Naive thymus-derived CD4-positive, alpha-beta T cell (primary cell): ENCODE data around the gene G6PC2. TPM values are rescaled to one million over a fixed set of nuclear protein-coding genes. Genes with fewer than 3 reads are reported as not detected.

Experiments used
- ATAC-seq: fragments of 150-1000 bp; cut with Tn5 transposase; 2 replicates; pipeline ENCODE4 v1.10.0; 2021; ENCODE audit warnings: mild to moderate bottlenecking, moderate library complexity
- CTCF ChIA-PET: fragments of 350-600 bp; sonication (Branson Sonifier 250); formaldehyde crosslinking; loops from one replicate; lab custom pipeline; 2021; ENCODE audit warnings: antibody characterized with exemption; lab: Charles Lee
- POLR2A ChIA-PET: fragments of 350-600 bp; sonication (Branson Sonifier 250); formaldehyde crosslinking; loops from one replicate; lab custom pipeline; 2021; ENCODE audit warnings: antibody characterized with exemption, inconsistent platforms; lab: Charles Lee
- DNase-seq, 9 donors: peaks; one replicate each; pipeline versions ENCODE4 v3.0.0 to v3.0.0-alpha.2; 2020 to 2022; ENCODE audit warnings: mixed read lengths in 1 of 9
- H3K27ac ChIP-seq: one replicate; pipeline ENCODE4 v1.7.0; 2013; ENCODE audit warnings: mild to moderate bottlenecking, low read depth, low read length, moderate library complexity
- H3K27me3 ChIP-seq, 2 donors: one replicate each; pipeline ENCODE4 v1.7.0; 2013; ENCODE audit warnings: low read length in 2 of 2, mild to moderate bottlenecking in 2 of 2, moderate library complexity in 2 of 2; ENCODE audit not compliant: control insufficient read depth in 2 of 2, insufficient read depth in 2 of 2
- H3K36me3 ChIP-seq, 3 experiments: 1 replicate in 2 of 3; 2 replicates in 1 of 3; pipeline ENCODE4 v1.7.0; 2013; ENCODE audit warnings: low read length in 3 of 3, mild to moderate bottlenecking in 3 of 3, moderate library complexity in 1 of 3; ENCODE audit not compliant: insufficient read depth in 3 of 3, control insufficient read depth in 2 of 3
- H3K4me1 ChIP-seq, 2 donors: one replicate each; pipeline ENCODE4 v1.7.0; 2013; ENCODE audit warnings: low read length in 2 of 2, mild to moderate bottlenecking in 2 of 2, moderate library complexity in 1 of 2; ENCODE audit not compliant: control insufficient read depth in 2 of 2, insufficient read depth in 2 of 2
- H3K4me3 ChIP-seq: 2 replicates; pipeline ENCODE4 v1.7.0; 2013; ENCODE audit warnings: mild to moderate bottlenecking, low read length
- H3K9me3 ChIP-seq, 3 experiments: 1 replicate in 2 of 3; 2 replicates in 1 of 3; pipeline ENCODE4 v1.7.0; 2013; ENCODE audit warnings: low read length in 3 of 3; ENCODE audit not compliant: control insufficient read depth in 2 of 3
- H3K27ac Mint-ChIP-seq, 9 donors: one replicate each; pipeline ENCODE4 v1.8.0; 2020 to 2022; ENCODE audit warnings: mixed read lengths in 9 of 9, mild to moderate bottlenecking in 8 of 9, moderate library complexity in 5 of 9, inconsistent platforms in 2 of 9
- H3K27me3 Mint-ChIP-seq, 5 donors: one replicate each; pipeline ENCODE4 v1.8.0; 2021 to 2022; ENCODE audit warnings: mixed read lengths in 5 of 5, mild to moderate bottlenecking in 1 of 5
- H3K36me3 Mint-ChIP-seq, 5 donors: one replicate each; pipeline ENCODE4 v1.8.0; 2020 to 2022; ENCODE audit warnings: mixed read lengths in 5 of 5, mild to moderate bottlenecking in 3 of 5, inconsistent platforms in 1 of 5
- H3K4me1 Mint-ChIP-seq, 7 donors: one replicate each; pipeline ENCODE4 v1.8.0; 2020 to 2022; ENCODE audit warnings: mixed read lengths in 7 of 7, mild to moderate bottlenecking in 3 of 7, inconsistent platforms in 1 of 7
- H3K4me3 Mint-ChIP-seq, 10 donors: one replicate each; pipeline ENCODE4 v1.8.0; 2020 to 2022; ENCODE audit warnings: mild to moderate bottlenecking in 10 of 10, mixed read lengths in 10 of 10, moderate library complexity in 6 of 10, inconsistent platforms in 2 of 10
- H3K9me3 Mint-ChIP-seq, 11 donors: one replicate each; pipeline ENCODE4 v1.8.0; 2020 to 2022; ENCODE audit warnings: mixed read lengths in 11 of 11, mild to moderate bottlenecking in 4 of 11, inconsistent platforms in 1 of 11, moderate library complexity in 1 of 11
- intact Hi-C, 2 donors: fragments of 100-400 bp; cut with micrococcal nuclease; formaldehyde crosslinking; loops; one replicate each; pipeline ENCODE4 v1.15.1; 2023
- polyA plus RNA-seq, 2 donors: library from polyadenylated mRNA; unstranded; fragments of 300-500 nt; fragmentation: Illumina TruSeq; gene quantifications; one replicate each; pipeline ENCODE4 v1.2.3, GENCODE V29; 2021
- total RNA-seq, 6 experiments: library from RNA in 5 of 6; stranded (reverse) in 5 of 6; gene quantifications; 1 replicate in 5 of 6; 2 replicates in 1 of 6; pipeline ENCODE4 v1.2.3 and lab custom pipeline; 2021 to 2026

The G6PC2 gene
- total and polyA plus RNA-seq, 7 experiments from 2014 or later = not detected

DNA sequence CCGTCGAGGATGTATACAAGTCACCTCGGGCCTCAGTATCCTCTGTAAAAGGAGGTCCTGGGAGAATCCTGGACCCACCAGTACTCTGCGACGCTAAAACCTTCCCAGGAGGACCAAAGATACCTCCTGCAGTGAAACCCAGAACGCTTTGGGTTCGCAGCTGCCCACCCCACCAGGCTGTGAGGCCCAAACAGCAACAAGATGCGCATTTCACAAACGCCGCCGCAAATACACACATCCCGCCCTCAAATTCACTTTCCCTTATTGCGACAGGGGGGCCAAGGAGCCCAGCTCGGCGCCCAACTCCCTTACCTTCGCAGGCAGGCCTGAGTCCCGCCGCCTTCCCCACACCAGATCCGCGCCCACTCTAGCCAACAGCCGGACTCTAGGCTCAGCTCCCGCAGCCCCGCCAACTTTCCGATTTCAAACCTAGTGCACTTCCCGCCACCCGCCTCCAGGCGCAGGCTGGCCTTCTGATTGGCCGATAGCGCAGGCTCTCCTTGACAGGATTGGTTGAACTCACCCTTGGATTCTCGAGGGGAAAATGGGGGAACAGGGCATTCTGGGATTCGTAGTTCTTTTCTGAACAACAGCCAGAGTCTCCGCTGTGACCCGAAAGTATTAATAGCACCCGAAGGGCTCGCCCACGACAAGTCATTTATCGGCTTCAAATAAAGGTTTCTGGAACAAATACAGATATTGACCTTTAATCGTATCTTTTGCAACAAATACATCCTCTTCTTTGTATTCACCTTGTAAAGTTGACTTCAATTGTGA lies 10.9 kb upstream of the G6PC2 start, which contains the start of gene SPC25:
TSS of gene SPC25 (minus strand) at position 425 of the 777 bp plus-strand sequence. CDS start 911 bp downstream, outside the sequence.
- Histone ChIP-seq H3K27ac (no peak within 1 kb of the TSS), H3K9me3 (no peaks in the 10 kb centered on the region), H3K27me3 (no peaks in the 10 kb centered on the region), H3K4me3 (peak within 1 kb of the TSS; percentile 67), H3K4me1 (peaks cover 0 to 4% of the 10 kb centered on the region in 2 donors), H3K36me3 (no peaks in the 10 kb centered on the region)
- Mint-ChIP-seq H3K27me3 (peaks cover 0 to 36% (median 7%) of the 10 kb centered on the region in 5 donors), H3K9me3 (no peaks in the 10 kb centered on the region), H3K4me3 (peak within 1 kb of the TSS; percentile 80 to 99 (median 94)), H3K36me3 (peaks cover 0 to 17% (median 0%) of the 10 kb centered on the region in 5 donors), H3K27ac (peak within 1 kb of the TSS in 7 of 9 donors; percentile 2 to 96 (median 29)), H3K4me1 (peaks cover 0 to 27% (median 9%) of the 10 kb centered on the region in 7 donors)
- ChIA-PET CTCF (no interaction called here), POLR2A (no interaction called here)
- DNase-seq (peak; percentile 71 to 88 (median 84)), ATAC-seq (peak; percentile 99)
- intact Hi-C loops = loop anchor here (2.0 to 5.0 kb wide), 6 partner anchors 433 to 1037 kb away; partner anchors contain the start of genes CERS6 (in 1 of the 2), FASTKD1 (in 1 of the 2), PPIG (in 1 of the 2) and STK39 (in 1 of the 2)

DNA sequence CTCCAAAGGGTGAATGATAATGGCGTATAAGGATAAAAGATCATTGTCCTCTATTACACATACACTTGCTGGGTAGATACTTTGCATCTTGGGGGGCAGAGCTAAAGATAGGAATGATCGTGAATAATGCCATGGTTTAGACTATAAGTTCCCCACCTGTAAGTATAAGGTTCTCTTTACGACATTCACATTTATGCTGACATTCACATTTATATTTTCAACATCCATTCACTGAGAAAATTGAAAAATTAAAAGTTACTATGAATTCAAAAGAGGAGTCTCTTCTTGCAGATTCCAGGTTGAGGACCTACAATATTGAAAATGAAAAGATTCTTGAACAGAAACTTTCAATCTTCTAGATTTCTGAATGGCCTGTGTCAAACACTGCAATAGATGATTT lies 8.8 kb upstream of the G6PC2 start:
- CTCF ChIA-PET = no interaction called here
- no peak overlapping the region for H3K27ac Mint-ChIP-seq
- DNase-seq = no peak

GRCh38 chr2:168894101-168894500 lies 7.0 kb upstream of the G6PC2 start:
- no peak overlapping the region for H3K4me3 Mint-ChIP-seq

More for the DNA sequence above, 8.8 kb upstream of the G6PC2 start:
- no peaks in the 10 kb centered on the region for H3K27me3 ChIP-seq
- ATAC-seq = no peak
- H3K9me3 ChIP-seq = no peaks in the 10 kb centered on the region
- peaks cover 0 to 21% (median 9%) of the 10 kb centered on the region in 7 donors for H3K4me1 Mint-ChIP-seq
- H3K4me3 Mint-ChIP-seq = no peak overlapping the region
- H3K9me3 Mint-ChIP-seq = no peaks in the 10 kb centered on the region
- POLR2A ChIA-PET = no interaction called here
- H3K36me3 ChIP-seq = no peaks in the 10 kb centered on the region
- H3K27me3 Mint-ChIP-seq = peaks cover 0 to 50% (median 7%) of the 10 kb centered on the region in 5 donors
- H3K36me3 Mint-ChIP-seq = peaks cover 0 to 7% (median 0%) of the 10 kb centered on the region in 5 donors
- no peak overlapping the region for H3K4me3 ChIP-seq
- no peak overlapping the region for H3K27ac ChIP-seq
- H3K4me1 ChIP-seq = peaks cover 0 to 4% of the 10 kb centered on the region in 2 donors
- intact Hi-C loops = loop anchor here (5.0 kb wide), 4 partner anchors 435 to 1035 kb away; partner anchors contain the start of genes CERS6 (in 1 of the 2), FASTKD1 (in 1 of the 2) and PPIG (in 1 of the 2)

DNA sequence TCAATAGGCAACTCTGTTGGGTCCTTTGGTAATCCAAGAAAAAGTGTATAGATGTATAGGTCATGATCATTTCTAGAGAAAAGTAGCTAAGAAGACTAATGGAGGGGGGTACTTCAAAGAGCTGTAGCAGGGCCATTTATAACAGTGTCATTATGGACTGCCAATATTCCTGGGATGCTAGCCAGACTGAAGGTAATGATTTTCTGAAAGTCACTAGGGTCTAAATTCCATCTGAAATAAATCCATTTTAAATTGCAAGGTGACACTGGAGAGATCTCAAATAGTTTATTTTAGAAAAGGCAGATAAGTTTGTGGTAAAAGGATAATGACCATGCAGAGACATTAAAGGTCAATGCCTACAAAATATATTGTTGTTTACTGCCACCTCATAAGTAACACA lies 6.4 kb upstream of the G6PC2 start:
- H3K27me3 Mint-ChIP-seq = peaks cover 0 to 55% (median 7%) of the 10 kb centered on the region in 5 donors
- CTCF ChIA-PET = interaction anchor here (0.7 kb wide), 1 partner anchor 67 kb away, joined by 3 read pairs; no protein-coding TSS in a partner anchor
- ATAC-seq (no peak), DNase-seq (no peak)
- Histone ChIP-seq H3K36me3 (no peaks in the 10 kb centered on the region), H3K4me1 (peaks cover 0 to 4% of the 10 kb centered on the region in 2 donors), H3K27ac (no peak overlapping the region), H3K9me3 (no peaks in the 10 kb centered on the region), H3K27me3 (no peaks in the 10 kb centered on the region), H3K4me3 (no peak overlapping the region)
- peaks cover 0 to 2% (median 0%) of the 10 kb centered on the region in 5 donors for H3K36me3 Mint-ChIP-seq
- H3K4me3 Mint-ChIP-seq = no peak overlapping the region
- H3K27ac Mint-ChIP-seq = no peak overlapping the region
- H3K4me1 Mint-ChIP-seq = peaks cover 0 to 10% (median 9%) of the 10 kb centered on the region in 7 donors
- no peaks in the 10 kb centered on the region for H3K9me3 Mint-ChIP-seq
- intact Hi-C loops = loop anchor here (5.0 kb wide), 4 partner anchors 437 to 1033 kb away; partner anchors contain the start of genes CERS6 (in 1 of the 2), FASTKD1 (in 1 of the 2) and PPIG (in 1 of the 2)
- POLR2A ChIA-PET = no interaction called here

More at GRCh38 chr2:168894101-168894500, 7.0 kb upstream of the G6PC2 start:
- POLR2A ChIA-PET = no interaction called here
- CTCF ChIA-PET = interaction anchor here (0.7 kb wide), 1 partner anchor 68 kb away, joined by 3 read pairs; no protein-coding TSS in a partner anchor
- peaks cover 0 to 4% of the 10 kb centered on the region in 2 donors for H3K4me1 ChIP-seq
- peaks cover 0 to 2% (median 0%) of the 10 kb centered on the region in 5 donors for H3K36me3 Mint-ChIP-seq
- no peak overlapping the region for H3K27ac Mint-ChIP-seq
- no peak overlapping the region for H3K27ac ChIP-seq
- peaks cover 0 to 16% (median 9%) of the 10 kb centered on the region in 7 donors for H3K4me1 Mint-ChIP-seq
- no peak for DNase-seq
- no peaks in the 10 kb centered on the region for H3K27me3 ChIP-seq
- H3K4me3 ChIP-seq = no peak overlapping the region
- H3K36me3 ChIP-seq = no peaks in the 10 kb centered on the region
- no peaks in the 10 kb centered on the region for H3K9me3 ChIP-seq
- H3K27me3 Mint-ChIP-seq = peaks cover 0 to 52% (median 7%) of the 10 kb centered on the region in 5 donors
- ATAC-seq = no peak
- no peaks in the 10 kb centered on the region for H3K9me3 Mint-ChIP-seq
- intact Hi-C loops = loop anchor here (5.0 kb wide), 4 partner anchors 437 to 1033 kb away; partner anchors contain the start of genes CERS6 (in 1 of the 2), FASTKD1 (in 1 of the 2) and PPIG (in 1 of the 2)

DNA sequence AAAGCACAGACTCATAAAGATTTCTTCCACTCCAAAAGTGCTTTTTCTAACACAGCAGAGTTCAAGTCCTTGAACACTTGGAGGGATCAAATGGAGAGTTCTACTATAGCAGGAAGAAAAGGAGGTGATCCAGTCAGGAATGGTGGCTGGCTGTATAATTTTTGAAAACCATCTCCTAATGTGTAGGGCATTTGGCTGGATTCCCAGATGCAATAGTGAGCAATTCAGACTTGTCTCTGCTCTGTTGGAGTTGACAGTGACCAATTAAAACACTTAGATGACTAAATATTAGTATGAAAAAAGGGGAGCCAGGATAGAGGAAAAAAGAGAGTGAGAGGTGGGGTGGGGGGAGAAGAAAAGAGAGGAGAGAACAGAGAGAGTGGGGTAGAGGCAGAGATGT lies 5.3 kb upstream of the G6PC2 start:
- Histone ChIP-seq H3K9me3 (no peaks in the 10 kb centered on the region), H3K4me3 (no peak overlapping the region), H3K36me3 (no peaks in the 10 kb centered on the region), H3K4me1 (peaks cover 0 to under 1% of the 10 kb centered on the region in 2 donors), H3K27me3 (no peaks in the 10 kb centered on the region), H3K27ac (no peak overlapping the region)
- no peaks in the 10 kb centered on the region for H3K9me3 Mint-ChIP-seq
- ChIA-PET POLR2A (no interaction called here), CTCF (no interaction called here)
- peaks cover 0 to 2% (median 1%) of the 10 kb centered on the region in 7 donors for H3K4me1 Mint-ChIP-seq
- ATAC-seq = no peak
- intact Hi-C loops = no loop called here
- no peak overlapping the region for H3K4me3 Mint-ChIP-seq
- H3K36me3 Mint-ChIP-seq = no peaks in the 10 kb centered on the region
- H3K27me3 Mint-ChIP-seq = peaks cover 0 to 54% (median 13%) of the 10 kb centered on the region in 5 donors
- H3K27ac Mint-ChIP-seq = no peak overlapping the region
- DNase-seq = no peak

DNA sequence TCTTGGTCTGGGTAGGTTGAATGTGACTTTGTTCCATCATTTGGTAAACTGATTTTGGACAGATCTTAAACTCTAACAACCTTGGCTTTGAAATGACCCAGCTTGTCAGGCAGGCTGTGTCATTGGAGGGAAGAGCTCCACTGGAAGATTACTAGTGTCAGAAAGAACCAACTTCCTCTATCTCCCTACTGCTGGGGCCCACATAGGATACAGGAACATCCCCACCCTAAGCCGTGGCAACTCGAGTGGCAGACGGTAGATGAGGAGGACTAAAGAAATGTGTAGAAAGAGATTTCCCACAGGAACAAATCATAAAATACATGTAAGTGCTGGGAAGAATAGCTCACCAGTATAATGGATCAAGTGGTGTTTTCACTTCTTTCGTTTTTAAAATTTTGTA lies 4.3 kb upstream of the G6PC2 start:
- ChIA-PET CTCF (no interaction called here), POLR2A (no interaction called here)
- peaks cover 0 to 1% (median 0%) of the 10 kb centered on the region in 7 donors for H3K4me1 Mint-ChIP-seq
- peaks cover 0 to 54% (median 17%) of the 10 kb centered on the region in 5 donors for H3K27me3 Mint-ChIP-seq
- no peaks in the 10 kb centered on the region for H3K27me3 ChIP-seq
- no peaks in the 10 kb centered on the region for H3K4me1 ChIP-seq
- H3K27ac Mint-ChIP-seq = no peak overlapping the region
- H3K9me3 ChIP-seq = no peaks in the 10 kb centered on the region
- H3K4me3 Mint-ChIP-seq = no peak overlapping the region
- H3K27ac ChIP-seq = no peak overlapping the region
- no peaks in the 10 kb centered on the region for H3K36me3 Mint-ChIP-seq
- intact Hi-C loops = no loop called here
- no peaks in the 10 kb centered on the region for H3K36me3 ChIP-seq
- no peaks in the 10 kb centered on the region for H3K9me3 Mint-ChIP-seq
- DNase-seq = no peak
- H3K4me3 ChIP-seq = no peak overlapping the region
- no peak for ATAC-seq
